Retinal pigment epithelial cell (primary cell): ENCODE measurements around the gene TUBGCP2.

ENCODE experiments used
- DNase-seq: peaks from one replicate; pipeline ENCODE4 v3.0.0-alpha.2; 2010; ENCODE audit warnings: low read depth
- H3K4me3 ChIP-seq: 2 replicates; pipeline ENCODE4 v1.5.1; 2011; ENCODE audit warnings: mild to moderate bottlenecking, low read length, control low read depth, moderate library complexity
- TF ChIP-seq, protein P1 (sequence below): conservative IDR thresholded peaks from 2 replicates; pipeline ENCODE4 v1.5.1; 2011; ENCODE audit warnings: low read depth, low read length, control low read depth, inconsistent platforms

Gene TUBGCP2

DNA sequence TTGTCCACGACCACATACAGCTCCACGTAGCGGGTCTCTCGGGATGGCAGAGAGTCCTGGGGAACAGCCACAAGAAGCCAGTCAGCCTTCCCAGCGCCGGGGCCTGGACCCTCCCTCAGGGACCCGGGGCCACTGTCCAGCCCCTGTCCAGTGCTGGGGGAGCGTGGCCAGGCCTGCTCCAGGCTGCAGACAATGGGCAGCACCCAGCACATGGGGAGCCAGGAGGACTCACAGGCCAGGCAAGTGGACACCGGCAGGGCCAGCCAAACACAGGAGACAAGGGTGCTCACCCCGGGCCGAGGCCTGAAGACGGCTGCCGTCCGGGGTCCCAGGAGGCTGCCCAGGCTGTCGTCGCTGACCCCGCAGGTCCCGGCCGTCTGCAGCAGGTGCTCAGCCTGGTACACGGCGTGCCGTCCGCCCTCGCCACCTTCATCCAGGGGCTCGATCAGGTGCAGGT lies 35.7 kb downstream of the TUBGCP2 start:
- TF ChIP-seq, protein P1, sequence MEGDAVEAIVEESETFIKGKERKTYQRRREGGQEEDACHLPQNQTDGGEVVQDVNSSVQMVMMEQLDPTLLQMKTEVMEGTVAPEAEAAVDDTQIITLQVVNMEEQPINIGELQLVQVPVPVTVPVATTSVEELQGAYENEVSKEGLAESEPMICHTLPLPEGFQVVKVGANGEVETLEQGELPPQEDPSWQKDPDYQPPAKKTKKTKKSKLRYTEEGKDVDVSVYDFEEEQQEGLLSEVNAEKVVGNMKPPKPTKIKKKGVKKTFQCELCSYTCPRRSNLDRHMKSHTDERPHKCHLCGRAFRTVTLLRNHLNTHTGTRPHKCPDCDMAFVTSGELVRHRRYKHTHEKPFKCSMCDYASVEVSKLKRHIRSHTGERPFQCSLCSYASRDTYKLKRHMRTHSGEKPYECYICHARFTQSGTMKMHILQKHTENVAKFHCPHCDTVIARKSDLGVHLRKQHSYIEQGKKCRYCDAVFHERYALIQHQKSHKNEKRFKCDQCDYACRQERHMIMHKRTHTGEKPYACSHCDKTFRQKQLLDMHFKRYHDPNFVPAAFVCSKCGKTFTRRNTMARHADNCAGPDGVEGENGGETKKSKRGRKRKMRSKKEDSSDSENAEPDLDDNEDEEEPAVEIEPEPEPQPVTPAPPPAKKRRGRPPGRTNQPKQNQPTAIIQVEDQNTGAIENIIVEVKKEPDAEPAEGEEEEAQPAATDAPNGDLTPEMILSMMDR = no peak
- H3K4me3 ChIP-seq = no peak overlapping the region
- no peak for DNase-seq

DNA sequence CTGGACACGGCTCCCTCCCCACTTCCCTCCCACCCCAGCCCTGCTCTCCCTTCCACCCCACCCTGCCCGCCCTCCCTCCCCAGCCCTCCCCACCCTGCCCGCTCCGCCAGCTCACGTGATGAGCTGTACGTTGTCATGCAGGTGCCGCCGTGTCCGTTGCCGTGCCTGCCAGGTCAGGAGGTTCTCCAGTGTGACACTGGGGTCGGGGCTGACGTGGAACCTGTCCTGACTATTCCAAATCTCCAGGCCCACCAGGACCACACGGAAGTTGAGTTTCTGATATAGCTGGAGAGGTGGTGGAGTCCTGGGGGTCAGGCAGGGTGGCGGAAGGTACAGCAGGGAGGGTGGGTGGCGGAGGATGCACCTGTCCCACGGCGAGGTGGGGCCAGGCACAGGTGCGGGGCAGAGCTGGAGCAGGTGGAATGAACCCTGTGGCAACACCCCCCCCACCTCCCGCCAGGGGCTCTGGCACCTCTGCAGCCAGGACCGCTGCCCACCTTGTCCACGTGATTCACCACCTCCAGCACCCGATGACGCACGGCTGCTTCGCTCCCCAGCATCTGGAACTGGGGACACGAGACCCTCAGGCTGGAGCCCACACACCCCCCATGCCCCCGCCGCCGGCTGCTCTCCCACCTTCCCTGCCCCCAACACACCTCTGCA lies 36.2 kb downstream of the TUBGCP2 start:
- TF ChIP-seq, protein P1 = no peak
- no peak overlapping the region for H3K4me3 ChIP-seq
- no peak for DNase-seq

DNA sequence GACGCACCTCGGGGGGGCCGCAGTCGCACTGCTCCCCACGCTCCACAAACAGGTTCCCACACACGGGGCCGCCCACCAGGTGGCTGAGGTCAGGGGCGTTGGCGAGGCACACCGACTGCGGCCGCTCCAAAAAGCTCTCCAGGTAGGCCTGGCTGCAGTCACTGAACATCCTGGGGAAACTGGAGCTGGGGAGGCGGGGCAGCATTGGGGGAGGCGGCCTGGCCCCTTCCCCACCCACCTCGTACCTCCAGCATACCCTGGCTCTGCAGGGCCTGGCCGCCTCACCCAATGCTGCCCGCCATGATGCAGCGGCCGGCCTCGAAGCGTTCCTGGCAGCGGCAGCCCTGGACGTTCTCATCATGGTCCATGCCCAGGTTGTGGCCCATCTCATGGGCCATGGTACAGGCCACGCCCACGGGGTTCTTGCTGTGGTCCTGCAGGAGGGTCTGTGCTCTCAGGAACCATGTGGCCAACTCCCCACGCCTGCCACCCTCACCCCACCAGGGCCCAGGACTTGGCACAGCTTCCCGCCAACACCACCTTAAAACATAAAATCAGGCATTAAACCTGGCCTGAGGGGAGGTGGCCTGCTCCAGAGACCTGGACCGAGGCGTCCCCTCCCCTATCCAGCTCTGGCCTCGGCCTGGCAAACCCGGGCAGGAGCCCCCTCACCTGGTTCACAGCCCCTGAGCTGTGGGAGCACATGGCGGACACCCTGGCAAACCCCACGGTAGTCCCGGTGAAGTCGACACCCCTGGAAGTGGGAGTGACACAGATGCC lies 37.0 kb downstream of the TUBGCP2 start:
- TF ChIP-seq, protein P1 = no peak
- H3K4me3 ChIP-seq = no peak overlapping the region
- no peak for DNase-seq

DNA sequence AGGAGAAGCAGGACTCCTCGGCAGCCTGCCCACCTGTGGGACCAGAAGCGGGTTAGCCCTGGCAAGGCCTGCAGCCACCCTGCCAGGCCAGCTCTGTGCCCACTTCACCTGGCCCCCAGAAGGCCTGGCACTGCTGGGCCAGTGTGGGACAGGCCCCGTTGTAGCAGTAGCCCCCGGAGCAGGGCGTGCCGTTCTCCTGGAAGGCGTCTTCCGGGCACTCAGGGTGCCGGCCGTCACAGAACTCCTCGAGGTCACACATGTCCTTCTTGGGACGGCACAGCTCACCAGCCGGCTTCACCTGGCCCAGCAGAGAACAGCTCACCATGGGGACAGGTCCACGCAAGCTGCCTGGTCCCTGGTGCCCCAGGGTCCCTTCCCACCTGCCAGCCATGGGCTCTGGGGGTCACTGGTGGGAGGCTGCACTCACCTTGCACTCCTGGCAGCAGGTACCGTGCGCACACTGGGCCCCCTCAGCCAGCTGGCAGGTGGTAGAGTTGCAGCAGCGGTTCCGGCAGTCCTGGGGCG lies 37.8 kb downstream of the TUBGCP2 start:
- DNase-seq = no peak
- no peak overlapping the region for H3K4me3 ChIP-seq
- TF ChIP-seq, protein P1 = no peak

DNA sequence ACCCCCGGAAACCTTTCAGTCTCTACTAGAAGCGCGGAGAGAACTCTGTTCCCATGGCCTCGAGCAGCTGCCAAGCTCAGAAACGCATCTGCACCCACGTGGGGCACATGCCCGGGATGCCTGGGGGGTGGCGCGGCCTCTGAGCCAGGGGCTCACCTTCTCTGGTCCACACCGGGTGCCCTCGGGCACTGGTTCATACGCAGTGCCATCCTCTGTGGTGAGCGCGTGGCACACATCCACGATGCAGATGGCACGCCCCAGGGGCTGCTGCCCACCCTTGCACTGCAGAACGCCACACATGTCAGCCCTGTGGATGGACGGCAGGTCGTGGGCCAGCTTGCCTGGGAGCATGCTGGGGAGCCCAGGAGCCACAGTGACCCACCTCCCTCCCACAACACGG lies 38.5 kb downstream of the TUBGCP2 start:
- H3K4me3 ChIP-seq = no peak overlapping the region
- TF ChIP-seq, protein P1 = no peak
- no peak for DNase-seq

DNA sequence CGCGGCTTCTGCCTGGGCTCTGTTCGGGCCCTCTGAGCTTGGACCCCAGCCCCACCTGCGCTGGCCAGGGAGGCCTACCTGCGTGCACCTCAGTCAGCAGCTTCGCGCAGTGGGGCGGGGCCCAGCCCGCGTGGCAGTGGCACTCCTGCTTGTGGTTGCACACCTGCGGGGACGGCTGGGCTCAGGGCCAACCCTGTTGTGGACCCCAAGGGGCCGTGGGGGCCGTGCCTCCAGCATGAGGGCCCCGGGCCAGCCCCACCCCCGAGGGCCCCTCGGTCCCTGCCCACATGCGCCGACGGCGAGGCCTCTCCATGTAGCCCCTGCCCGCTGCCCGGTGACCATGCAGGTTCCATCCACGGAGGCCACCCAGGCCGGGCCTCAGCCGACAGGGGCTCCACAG lies 39.3 kb downstream of the TUBGCP2 start:
- TF ChIP-seq, protein P1 = no peak
- DNase-seq = no peak
- H3K4me3 ChIP-seq = no peak overlapping the region
